Loucy (cell line): Measurements from ENCODE around the gene MYCBPAP.

Experiments used
- H2AFZ ChIP-seq: fragments of 200-600 bp; sonication (generic); 2 replicates; pipeline ENCODE4 v1.6.0; 2016; ENCODE audit warnings: antibody characterized with exemption, mild to moderate bottlenecking, low read length, moderate library complexity
- H3F3A ChIP-seq: fragments of 200-600 bp; 2 replicates; pipeline ENCODE4 v1.6.0; 2016; ENCODE audit warnings: antibody characterized with exemption, low read depth, mild to moderate bottlenecking
- H3K27me3 ChIP-seq: fragments of 200-600 bp; sonication (generic); 2 replicates; pipeline ENCODE4 v1.6.1; 2014; ENCODE audit warnings: low read length, mild to moderate bottlenecking; ENCODE audit not compliant: insufficient read depth, poor library complexity, severe bottlenecking
- H3K36me3 ChIP-seq: fragments of 200-600 bp; sonication (generic); 2 replicates; pipeline ENCODE4 v1.6.1; 2016; ENCODE audit warnings: low read length; ENCODE audit not compliant: insufficient read depth
- H3K4me1 ChIP-seq: fragments of 200-600 bp; sonication (generic); 2 replicates; pipeline ENCODE4 v1.5.1; 2014; ENCODE audit warnings: low read length, mild to moderate bottlenecking; ENCODE audit not compliant: insufficient read depth, poor library complexity, severe bottlenecking
- H3K4me2 ChIP-seq: fragments of 200-600 bp; sonication (generic); 2 replicates; pipeline ENCODE4 v1.6.0; 2014; ENCODE audit warnings: antibody characterized with exemption, low read length, low read depth, mild to moderate bottlenecking; ENCODE audit not compliant: poor library complexity, severe bottlenecking
- H3K4me3 ChIP-seq: fragments of 200-600 bp; sonication (generic); 2 replicates; pipeline ENCODE4 v1.5.1; 2014; ENCODE audit warnings: low read length, mild to moderate bottlenecking, mixed read lengths; ENCODE audit not compliant: poor library complexity, severe bottlenecking
- H3K79me2 ChIP-seq: fragments of 200-600 bp; sonication (generic); 2 replicates; pipeline ENCODE4 v1.6.1; 2014; ENCODE audit warnings: low read length; ENCODE audit not compliant: insufficient read depth
- H3K9ac ChIP-seq: fragments of 200-600 bp; sonication (generic); 2 replicates; pipeline ENCODE4 v1.6.0; 2014; ENCODE audit warnings: mild to moderate bottlenecking, low read depth, low read length, moderate library complexity; ENCODE audit not compliant: poor library complexity, severe bottlenecking
- H3K9me2 ChIP-seq: fragments of 200-600 bp; sonication (generic); replicated peaks from 2 replicates; pipeline ENCODE4 v1.6.1; 2016; ENCODE audit warnings: low read depth, low read length, mixed read lengths
- H3K9me3 ChIP-seq: fragments of 200-600 bp; sonication (generic); 2 replicates; pipeline ENCODE4 v1.6.1; 2014; ENCODE audit warnings: mild to moderate bottlenecking, antibody characterized with exemption, low read length, low read depth; ENCODE audit not compliant: insufficient read depth
- H4K20me1 ChIP-seq: fragments of 200-600 bp; sonication (generic); 2 replicates; pipeline ENCODE4 v1.6.0; 2014; ENCODE audit warnings: antibody characterized with exemption, low read length, mild to moderate bottlenecking; ENCODE audit not compliant: insufficient read depth, poor library complexity, severe bottlenecking
- EZH2phosphoT487 ChIP-seq: fragments of 200-600 bp; IDR thresholded peaks from 2 replicates; pipeline ENCODE4 v1.6.1; 2018; ENCODE audit warnings: antibody characterized with exemption, mild to moderate bottlenecking, moderate library complexity, borderline replicate concordance
- TF ChIP-seq, protein P1 (sequence below): fragments of 200-600 bp; sonication (generic); conservative IDR thresholded peaks from 2 replicates; pipeline ENCODE4 v1.5.1; 2014; ENCODE audit warnings: mild to moderate bottlenecking, antibody characterized with exemption, low read length

Gene MYCBPAP

GRCh38 chr17:50564916-50565315, 56.7 kb downstream of the MYCBPAP start:
- TF ChIP-seq, protein P1, sequence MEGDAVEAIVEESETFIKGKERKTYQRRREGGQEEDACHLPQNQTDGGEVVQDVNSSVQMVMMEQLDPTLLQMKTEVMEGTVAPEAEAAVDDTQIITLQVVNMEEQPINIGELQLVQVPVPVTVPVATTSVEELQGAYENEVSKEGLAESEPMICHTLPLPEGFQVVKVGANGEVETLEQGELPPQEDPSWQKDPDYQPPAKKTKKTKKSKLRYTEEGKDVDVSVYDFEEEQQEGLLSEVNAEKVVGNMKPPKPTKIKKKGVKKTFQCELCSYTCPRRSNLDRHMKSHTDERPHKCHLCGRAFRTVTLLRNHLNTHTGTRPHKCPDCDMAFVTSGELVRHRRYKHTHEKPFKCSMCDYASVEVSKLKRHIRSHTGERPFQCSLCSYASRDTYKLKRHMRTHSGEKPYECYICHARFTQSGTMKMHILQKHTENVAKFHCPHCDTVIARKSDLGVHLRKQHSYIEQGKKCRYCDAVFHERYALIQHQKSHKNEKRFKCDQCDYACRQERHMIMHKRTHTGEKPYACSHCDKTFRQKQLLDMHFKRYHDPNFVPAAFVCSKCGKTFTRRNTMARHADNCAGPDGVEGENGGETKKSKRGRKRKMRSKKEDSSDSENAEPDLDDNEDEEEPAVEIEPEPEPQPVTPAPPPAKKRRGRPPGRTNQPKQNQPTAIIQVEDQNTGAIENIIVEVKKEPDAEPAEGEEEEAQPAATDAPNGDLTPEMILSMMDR, result no peak
- no peak for TF ChIP-seq EZH2phosphoT487
- Histone ChIP-seq H3K27me3 (peaks cover 21% of the 10 kb centered on the region), H3K36me3 (no peaks in the 10 kb centered on the region), H2AFZ (no peak overlapping the region), H4K20me1 (no peaks in the 10 kb centered on the region), H3K4me3 (no peak overlapping the region), H3K79me2 (no peaks in the 10 kb centered on the region), H3K4me2 (no peak overlapping the region), H3K9me3 (no peaks in the 10 kb centered on the region), H3K9me2 (no peaks in the 10 kb centered on the region), H3K4me1 (peaks cover 10% of the 10 kb centered on the region), H3K9ac (no peak overlapping the region), H3F3A (no peaks in the 10 kb centered on the region)

DNA sequence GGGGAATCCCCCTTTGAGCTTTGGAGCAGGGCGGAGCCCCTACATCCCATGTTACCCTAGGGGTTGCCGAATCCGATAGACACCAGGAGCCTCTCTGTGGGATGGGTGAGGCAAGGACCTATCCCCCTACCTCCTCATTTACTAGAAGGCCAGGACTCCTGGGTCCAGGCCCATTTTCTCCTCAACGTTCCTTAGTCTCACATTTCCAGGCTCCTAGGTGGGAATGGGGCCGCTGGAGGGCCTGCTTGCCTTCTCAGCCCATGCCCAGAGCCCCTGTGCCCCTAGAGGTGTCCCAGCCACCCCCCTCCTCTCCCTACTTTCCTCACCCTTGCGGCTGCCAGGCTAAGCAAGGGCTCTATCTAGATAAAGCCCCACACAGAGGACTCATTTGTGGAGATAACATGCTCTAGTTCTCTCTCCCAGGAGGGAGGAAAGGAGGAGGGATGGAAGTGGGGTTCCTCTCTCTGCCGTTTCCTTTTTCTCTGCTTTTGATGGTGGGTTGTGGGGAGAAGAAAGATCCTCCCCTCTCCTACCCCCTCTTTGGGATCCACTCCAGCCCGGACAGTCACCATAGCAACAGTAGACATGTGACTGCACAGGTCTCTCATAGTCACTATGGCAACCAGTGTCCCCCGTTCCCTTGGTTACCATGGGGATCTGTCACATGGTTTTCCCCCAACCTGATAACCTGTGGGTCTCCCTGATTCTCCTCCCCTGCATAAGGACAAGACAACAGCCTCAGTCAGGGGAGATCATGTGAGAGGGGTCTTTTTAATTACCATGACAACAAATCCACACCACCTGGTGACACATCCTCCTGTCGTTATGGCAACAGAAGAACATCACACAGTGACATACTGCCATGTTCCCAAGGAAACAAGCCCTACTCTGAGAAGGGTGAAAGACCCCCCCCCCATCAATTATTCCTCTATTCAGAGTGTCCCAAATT, 57.4 kb downstream of the MYCBPAP start:
- no peaks in the 10 kb centered on the region for H3K79me2 ChIP-seq
- no peaks in the 10 kb centered on the region for H4K20me1 ChIP-seq
- H2AFZ ChIP-seq, result no peak overlapping the region
- no peak overlapping the region for H3K4me3 ChIP-seq
- peaks cover 6% of the 10 kb centered on the region for H3K4me1 ChIP-seq
- no peak overlapping the region for H3K4me2 ChIP-seq
- no peaks in the 10 kb centered on the region for H3K9me3 ChIP-seq
- H3F3A ChIP-seq, result no peaks in the 10 kb centered on the region
- no peak for TF ChIP-seq EZH2phosphoT487
- TF ChIP-seq, protein P1, result no peak
- H3K9ac ChIP-seq, result no peak overlapping the region
- H3K36me3 ChIP-seq, result no peaks in the 10 kb centered on the region
- H3K27me3 ChIP-seq, result peaks cover 21% of the 10 kb centered on the region
- H3K9me2 ChIP-seq, result no peaks in the 10 kb centered on the region

- Histone ChIP-seq H3K4me2 (no peak overlapping the region), H3K27me3 (peaks cover 10% of the 10 kb centered on the region), H2AFZ (no peak overlapping the region), H4K20me1 (no peaks in the 10 kb centered on the region), H3K79me2 (no peaks in the 10 kb centered on the region), H3K9me3 (no peaks in the 10 kb centered on the region), H3K36me3 (no peaks in the 10 kb centered on the region), H3F3A (no peaks in the 10 kb centered on the region), H3K9me2 (no peaks in the 10 kb centered on the region), H3K4me1 (no peaks in the 10 kb centered on the region), H3K9ac (no peak overlapping the region), H3K4me3 (no peak overlapping the region)
- TF ChIP-seq, protein P1, result no peak
- TF ChIP-seq EZH2phosphoT487, result no peak
These were observed 58.6 kb downstream of the MYCBPAP start for GRCh38 chr17:50566886-50567285.
